ENCODE results near the gene PDE8A.
"Not testable (repeated sequence)": the region's sequence is repeated elsewhere in the genome, so short reads cannot be mapped to it uniquely, and the experiment has no call there.

Gene PDE8A

GRCh38 chr15:84987351-84987750, 5.7 kb downstream of the PDE8A start:
- H3K79me1 ChIP-seq (ENCODE audit: low read length), result peaks cover 12% of the 10 kb centered on the region
- H2BK5ac ChIP-seq (ENCODE audit: low read length); H4K8ac ChIP-seq (ENCODE audit: low read depth, low read length); H3K27ac ChIP-seq (ENCODE audit: low read depth, low read length); H3K27me3 ChIP-seq (ENCODE audit: insufficient read depth, low read length, poor library complexity); H2BK120ac ChIP-seq (ENCODE audit: low read depth, low read length); H3K23ac ChIP-seq (ENCODE audit: low read length); H3K4me2 ChIP-seq (ENCODE audit: low read length); H4K5ac ChIP-seq (ENCODE audit: low read length); H2BK15ac ChIP-seq (replicated peaks; ENCODE audit: low read depth); H3K18ac ChIP-seq (ENCODE audit: low read length); H3K9ac ChIP-seq (ENCODE audit: low read length); H2AK5ac ChIP-seq (ENCODE audit: low read length); H3K79me2 ChIP-seq (ENCODE audit: control insufficient read depth, insufficient read depth, low read length); H3K4me3 ChIP-seq (ENCODE audit: low read length); H3K36me3 ChIP-seq (ENCODE audit: control insufficient read depth, insufficient read depth, low read length); H3K4ac ChIP-seq (ENCODE audit: low read depth, low read length); DNase-seq; H3K56ac ChIP-seq (ENCODE audit: low read length): not testable (repeated sequence)
- WGBS (ENCODE audit: extremely low coverage, insufficient coverage, low lambda C conversion rate), result no CpG with 5 or more reads among the region's 9 CpGs
- H3K4me1 ChIP-seq (ENCODE audit: control insufficient read depth, low read depth, low read length), result peaks cover 14% of the 10 kb centered on the region

- Histone ChIP-seq H3K4me1 (ENCODE audit: control insufficient read depth, low read depth, low read length) (peaks cover 11% of the 10 kb centered on the region), H3K27ac (ENCODE audit: low read depth, low read length) (no peak overlapping the region), H2BK5ac (ENCODE audit: low read length) (no peak overlapping the region), H3K4me3 (ENCODE audit: low read length) (no peak overlapping the region), H3K36me3 (ENCODE audit: control insufficient read depth, insufficient read depth, low read length) (no peaks in the 10 kb centered on the region), H2BK15ac (replicated peaks; ENCODE audit: low read depth) (no peak overlapping the region), H3K23ac (ENCODE audit: low read length) (no peak overlapping the region), H2BK120ac (ENCODE audit: low read depth, low read length) (no peak overlapping the region), H3K4ac (ENCODE audit: low read depth, low read length) (no peak overlapping the region), H2AK5ac (ENCODE audit: low read length) (no peak overlapping the region), H3K56ac (ENCODE audit: low read length) (no peak overlapping the region), H3K18ac (ENCODE audit: low read length) (no peak overlapping the region), H3K27me3 (ENCODE audit: insufficient read depth, low read length, poor library complexity) (peaks cover 2% of the 10 kb centered on the region), H3K79me2 (ENCODE audit: control insufficient read depth, insufficient read depth, low read length) (peaks cover 6% of the 10 kb centered on the region), H4K8ac (ENCODE audit: low read depth, low read length) (no peak overlapping the region), H3K79me1 (ENCODE audit: low read length) (peaks cover 12% of the 10 kb centered on the region), H4K5ac (ENCODE audit: low read length) (no peak overlapping the region), H3K4me2 (ENCODE audit: low read length) (no peak overlapping the region), H3K9ac (ENCODE audit: low read length) (no peak overlapping the region)
- DNase-seq, result peak; percentile 66
- WGBS (ENCODE audit: extremely low coverage, insufficient coverage, low lambda C conversion rate), result no CpG with 5 or more reads among the region's 3 CpGs
Measured at GRCh38 chr15:84987949-84988624, 6.4 kb downstream of the PDE8A start.

DNA sequence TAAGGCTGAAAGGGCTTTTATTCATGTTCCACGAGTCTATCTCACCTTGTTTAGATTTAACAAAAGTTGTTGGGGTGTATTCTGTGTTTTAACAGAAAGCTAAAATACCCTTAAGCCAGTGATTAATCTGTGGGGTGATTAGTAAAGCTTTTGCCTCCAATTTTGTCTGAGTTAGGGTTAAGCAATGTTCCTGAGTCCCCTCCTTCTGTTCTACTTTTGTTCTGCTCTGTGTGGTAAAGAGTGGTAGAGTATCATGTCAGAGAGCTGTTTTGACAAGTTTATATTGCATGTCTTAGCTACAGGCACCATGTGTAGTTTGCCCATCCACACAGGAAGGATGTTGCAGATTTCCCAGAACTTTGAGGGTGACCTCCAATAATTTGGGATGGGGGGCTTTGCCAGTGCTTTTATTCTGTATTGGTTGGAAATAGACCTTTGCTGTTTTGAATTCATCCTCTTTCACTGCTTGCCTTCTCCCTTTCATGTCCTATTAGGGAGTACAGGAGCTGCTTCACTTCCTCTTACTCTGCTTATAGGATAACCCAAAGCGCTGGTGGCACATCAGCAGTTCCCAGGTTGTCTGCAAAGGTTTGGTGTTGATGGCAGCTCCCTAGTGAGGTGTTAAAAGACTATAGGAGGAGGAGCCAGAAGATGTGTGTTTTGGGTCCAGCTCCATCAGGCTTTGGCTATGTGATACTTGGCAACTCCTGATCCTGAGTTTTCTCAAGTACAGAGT, 7.4 kb downstream of the PDE8A start:
- Histone ChIP-seq H2BK5ac (ENCODE audit: low read length) (no peak overlapping the region), H3K4me1 (ENCODE audit: control insufficient read depth, low read depth, low read length) (peaks cover 10% of the 10 kb centered on the region), H3K79me2 (ENCODE audit: control insufficient read depth, insufficient read depth, low read length) (peaks cover 6% of the 10 kb centered on the region), H3K27ac (ENCODE audit: low read depth, low read length) (no peak overlapping the region), H3K9ac (ENCODE audit: low read length) (no peak overlapping the region), H3K4ac (ENCODE audit: low read depth, low read length) (no peak overlapping the region), H4K8ac (ENCODE audit: low read depth, low read length) (no peak overlapping the region), H3K56ac (ENCODE audit: low read length) (no peak overlapping the region), H3K36me3 (ENCODE audit: control insufficient read depth, insufficient read depth, low read length) (no peaks in the 10 kb centered on the region), H2AK5ac (ENCODE audit: low read length) (no peak overlapping the region), H3K4me3 (ENCODE audit: low read length) (no peak overlapping the region), H3K27me3 (ENCODE audit: insufficient read depth, low read length, poor library complexity) (no peaks in the 10 kb centered on the region), H3K79me1 (ENCODE audit: low read length) (peaks cover 11% of the 10 kb centered on the region), H3K4me2 (ENCODE audit: low read length) (no peak overlapping the region), H4K5ac (ENCODE audit: low read length) (no peak overlapping the region), H2BK15ac (replicated peaks; ENCODE audit: low read depth) (no peak overlapping the region), H3K18ac (ENCODE audit: low read length) (no peak overlapping the region), H2BK120ac (ENCODE audit: low read depth, low read length) (no peak overlapping the region), H3K23ac (ENCODE audit: low read length) (no peak overlapping the region)
- no CpG with 5 or more reads among the region's 2 CpGs for WGBS (ENCODE audit: extremely low coverage, insufficient coverage, low lambda C conversion rate)
- no peak for DNase-seq

GRCh38 chr15:84990507-84990906, 8.9 kb downstream of the PDE8A start:
- Histone ChIP-seq H4K8ac (ENCODE audit: low read depth, low read length) (no peak overlapping the region), H3K4ac (ENCODE audit: low read depth, low read length) (no peak overlapping the region), H3K4me1 (ENCODE audit: control insufficient read depth, low read depth, low read length) (peaks cover 10% of the 10 kb centered on the region), H3K27me3 (ENCODE audit: insufficient read depth, low read length, poor library complexity) (no peaks in the 10 kb centered on the region), H2BK120ac (ENCODE audit: low read depth, low read length) (no peak overlapping the region), H3K18ac (ENCODE audit: low read length) (no peak overlapping the region), H3K23ac (ENCODE audit: low read length) (no peak overlapping the region), H2AK5ac (ENCODE audit: low read length) (no peak overlapping the region), H3K27ac (ENCODE audit: low read depth, low read length) (no peak overlapping the region), H4K5ac (ENCODE audit: low read length) (no peak overlapping the region), H3K56ac (ENCODE audit: low read length) (no peak overlapping the region), H3K79me1 (ENCODE audit: low read length) (peaks cover 10% of the 10 kb centered on the region), H3K4me2 (ENCODE audit: low read length) (no peak overlapping the region), H3K4me3 (ENCODE audit: low read length) (no peak overlapping the region), H2BK15ac (replicated peaks; ENCODE audit: low read depth) (no peak overlapping the region), H3K9ac (ENCODE audit: low read length) (no peak overlapping the region), H2BK5ac (ENCODE audit: low read length) (no peak overlapping the region), H3K36me3 (ENCODE audit: control insufficient read depth, insufficient read depth, low read length) (no peaks in the 10 kb centered on the region), H3K79me2 (ENCODE audit: control insufficient read depth, insufficient read depth, low read length) (peaks cover 4% of the 10 kb centered on the region)
- DNase-seq, result no peak
- WGBS (ENCODE audit: extremely low coverage, insufficient coverage, low lambda C conversion rate), result no CpG with 5 or more reads among the region's 1 CpG

DNA sequence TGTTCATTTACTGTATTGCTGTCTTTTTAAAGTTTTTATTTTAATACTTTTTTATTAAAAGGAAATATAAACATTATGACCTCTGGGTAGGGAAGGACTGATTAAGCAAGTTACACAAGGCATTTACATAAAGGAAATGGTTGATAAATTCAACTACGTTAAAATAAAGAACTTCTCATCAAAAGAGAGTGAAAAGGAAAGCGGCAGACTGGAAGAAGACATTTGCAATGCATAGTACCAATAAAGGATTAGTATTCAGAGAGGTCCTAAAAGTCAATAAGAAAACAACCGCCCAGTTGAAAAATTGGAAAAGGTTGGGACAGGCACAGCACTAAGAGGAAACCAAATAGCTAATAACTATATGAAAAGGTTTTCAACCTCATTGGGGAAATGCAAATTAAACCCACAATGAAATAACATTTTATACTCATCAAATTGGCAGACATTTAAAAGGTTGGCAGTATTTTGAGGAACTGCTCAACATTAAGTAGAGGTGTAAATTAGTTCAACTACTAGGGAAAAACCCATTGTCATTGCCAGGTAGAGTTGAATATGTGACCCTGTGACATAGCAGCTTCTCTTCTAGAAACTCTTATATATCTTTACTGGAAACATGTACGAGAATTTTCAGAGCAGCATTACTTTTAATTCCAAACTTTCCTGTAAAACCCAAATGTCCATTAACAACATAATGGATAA, 9.5 kb downstream of the PDE8A start:
- H3K9ac ChIP-seq (ENCODE audit: low read length), result no peak overlapping the region
- H3K36me3 ChIP-seq (ENCODE audit: control insufficient read depth, insufficient read depth, low read length), result no peaks in the 10 kb centered on the region
- no peak overlapping the region for H4K8ac ChIP-seq (ENCODE audit: low read depth, low read length)
- no peak overlapping the region for H3K4me3 ChIP-seq (ENCODE audit: low read length)
- no peak overlapping the region for H3K27ac ChIP-seq (ENCODE audit: low read depth, low read length)
- H2AK5ac ChIP-seq (ENCODE audit: low read length), result no peak overlapping the region
- H2BK120ac ChIP-seq (ENCODE audit: low read depth, low read length), result no peak overlapping the region
- no peak overlapping the region for H3K56ac ChIP-seq (ENCODE audit: low read length)
- H2BK15ac ChIP-seq (replicated peaks; ENCODE audit: low read depth), result no peak overlapping the region
- peaks cover 10% of the 10 kb centered on the region for H3K4me1 ChIP-seq (ENCODE audit: control insufficient read depth, low read depth, low read length)
- H3K18ac ChIP-seq (ENCODE audit: low read length), result no peak overlapping the region
- H2BK5ac ChIP-seq (ENCODE audit: low read length), result no peak overlapping the region
- peaks cover 8% of the 10 kb centered on the region for H3K79me1 ChIP-seq (ENCODE audit: low read length)
- no peak for DNase-seq
- H3K4ac ChIP-seq (ENCODE audit: low read depth, low read length), result no peak overlapping the region
- no CpG with 5 or more reads among the region's 4 CpGs for whole genome bisulfite sequencing (ENCODE audit: extremely low coverage, insufficient coverage, low lambda C conversion rate)
- no peak overlapping the region for H3K4me2 ChIP-seq (ENCODE audit: low read length)
- no peak overlapping the region for H4K5ac ChIP-seq (ENCODE audit: low read length)
- H3K79me2 ChIP-seq (ENCODE audit: control insufficient read depth, insufficient read depth, low read length), result peaks cover 3% of the 10 kb centered on the region
- H3K23ac ChIP-seq (ENCODE audit: low read length), result no peak overlapping the region
- H3K27me3 ChIP-seq (ENCODE audit: insufficient read depth, low read length, poor library complexity), result no peaks in the 10 kb centered on the region

Measured in mesendoderm (in vitro differentiated cells).